Astrocyte (in vitro differentiated cells and primary cell): Measurements from ENCODE around the gene PLCG2.

Experiments
- EZH2 ChIP-seq: IDR thresholded peaks from 2 replicates; pipeline ENCODE4 v1.6.1; 2012; ENCODE audit warnings: mild to moderate bottlenecking, low read length, inconsistent platforms; ENCODE audit not compliant: insufficient read depth
- TF ChIP-seq, protein P1 (sequence below): IDR thresholded peaks from 2 replicates; pipeline ENCODE4 v1.5.1; 2011; ENCODE audit warnings: low read depth, mild to moderate bottlenecking, inconsistent platforms, low read length, moderate library complexity; ENCODE audit not compliant: insufficient read depth

DNA sequence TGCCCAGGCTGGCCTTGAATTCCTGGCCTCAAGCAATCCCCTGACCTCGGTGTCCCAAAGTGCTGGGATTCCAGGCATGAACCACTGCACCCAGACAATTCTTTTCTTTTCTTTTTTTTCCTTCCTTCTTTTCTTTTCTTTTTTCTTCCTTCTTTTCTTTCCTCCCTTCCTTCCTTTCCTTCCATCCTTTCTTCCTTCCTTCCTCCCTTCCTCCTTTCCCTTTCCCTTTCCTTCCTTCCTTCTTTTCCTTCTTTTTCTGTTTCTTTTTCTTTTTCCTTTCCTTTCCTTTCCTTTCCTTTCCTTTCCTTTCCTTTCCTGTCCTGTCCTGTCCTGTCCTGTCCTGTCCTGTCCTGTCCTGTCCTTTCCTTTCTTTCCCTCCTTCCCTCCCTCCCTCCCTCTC, 44.6 kb downstream of the PLCG2 start:
- TF ChIP-seq, protein P1, sequence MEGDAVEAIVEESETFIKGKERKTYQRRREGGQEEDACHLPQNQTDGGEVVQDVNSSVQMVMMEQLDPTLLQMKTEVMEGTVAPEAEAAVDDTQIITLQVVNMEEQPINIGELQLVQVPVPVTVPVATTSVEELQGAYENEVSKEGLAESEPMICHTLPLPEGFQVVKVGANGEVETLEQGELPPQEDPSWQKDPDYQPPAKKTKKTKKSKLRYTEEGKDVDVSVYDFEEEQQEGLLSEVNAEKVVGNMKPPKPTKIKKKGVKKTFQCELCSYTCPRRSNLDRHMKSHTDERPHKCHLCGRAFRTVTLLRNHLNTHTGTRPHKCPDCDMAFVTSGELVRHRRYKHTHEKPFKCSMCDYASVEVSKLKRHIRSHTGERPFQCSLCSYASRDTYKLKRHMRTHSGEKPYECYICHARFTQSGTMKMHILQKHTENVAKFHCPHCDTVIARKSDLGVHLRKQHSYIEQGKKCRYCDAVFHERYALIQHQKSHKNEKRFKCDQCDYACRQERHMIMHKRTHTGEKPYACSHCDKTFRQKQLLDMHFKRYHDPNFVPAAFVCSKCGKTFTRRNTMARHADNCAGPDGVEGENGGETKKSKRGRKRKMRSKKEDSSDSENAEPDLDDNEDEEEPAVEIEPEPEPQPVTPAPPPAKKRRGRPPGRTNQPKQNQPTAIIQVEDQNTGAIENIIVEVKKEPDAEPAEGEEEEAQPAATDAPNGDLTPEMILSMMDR, result no peak
- no peak for TF ChIP-seq EZH2
